HepG2 (cell line): ENCODE data around the gene WBP1. TPM values are rescaled to one million over a fixed set of nuclear protein-coding genes. Genes with fewer than 3 reads are reported as not detected.
A peak's percentile ranks its signal among the peaks of the same experiment; 100 is the strongest.

Experiments
- ATF1 ChIP-seq: IDR thresholded peaks from 2 replicates; pipeline ENCODE4 v1.6.1; 2016; ENCODE audit warnings: mild to moderate bottlenecking, control low read depth
- CHD2 ChIP-seq: IDR thresholded peaks from 2 replicates; pipeline ENCODE4 v1.6.1; 2011; ENCODE audit warnings: low read depth, low read length, improper control_type of control experiment
- DNMT3B ChIP-seq: conservative IDR thresholded peaks from 2 replicates; pipeline ENCODE4 v1.6.1; 2016; ENCODE audit warnings: missing biosample characterization, control low read depth
- ESRRA ChIP-seq: sonication (generic); formaldehyde crosslinking; IDR thresholded peaks from 2 replicates; pipeline ENCODE4 v1.5.1; 2020; ENCODE audit warnings: mild to moderate bottlenecking, low read depth, missing genetic modification reagents
- GPN1 ChIP-seq: sonication (generic); formaldehyde crosslinking; IDR thresholded peaks from 2 replicates; pipeline ENCODE4 v1.5.1; 2020; ENCODE audit warnings: missing genetic modification reagents, borderline replicate concordance
- HES4 ChIP-seq: sonication (generic); formaldehyde crosslinking; IDR thresholded peaks from 2 replicates; pipeline ENCODE4 v1.9.0; 2021; ENCODE audit warnings: mild to moderate bottlenecking, missing genetic modification reagents, borderline replicate concordance
- HNRNPLL ChIP-seq: fragments of 200-400 bp; formaldehyde crosslinking; IDR thresholded peaks from 2 replicates; pipeline ENCODE4 v1.6.1; 2017; ENCODE audit warnings: mild to moderate bottlenecking, low read depth, low read length; ENCODE audit not compliant: poor library complexity, severe bottlenecking
- KLF6 ChIP-seq: IDR thresholded peaks from 2 replicates; pipeline ENCODE4 v1.8.0; 2016; ENCODE audit warnings: missing biosample characterization, missing genetic modification reagents
- NR2F6 ChIP-seq, 2 experiments: IDR thresholded peaks; 2 replicates each; pipeline ENCODE4 v1.6.1; 2016; ENCODE audit warnings: antibody characterized with exemption in 1 of 2, mild to moderate bottlenecking in 1 of 2
- SALL1 ChIP-seq: sonication (generic); formaldehyde crosslinking; IDR thresholded peaks from 2 replicates; pipeline ENCODE4 v1.8.0; 2022; ENCODE audit warnings: mild to moderate bottlenecking, missing genetic modification reagents
- SNAI1 ChIP-seq: sonication (generic); formaldehyde crosslinking; IDR thresholded peaks from 2 replicates; pipeline ENCODE4 v1.5.0; 2020; ENCODE audit warnings: mild to moderate bottlenecking, missing genetic modification reagents, borderline replicate concordance
- TARDBP ChIP-seq: sonication (generic); formaldehyde crosslinking; IDR thresholded peaks from 2 replicates; pipeline ENCODE4 v1.8.0; 2022; ENCODE audit warnings: mild to moderate bottlenecking, missing genetic modification reagents
- THYN1 ChIP-seq: sonication (generic); formaldehyde crosslinking; IDR thresholded peaks from 2 replicates; pipeline ENCODE4 v1.8.1; 2023; ENCODE audit warnings: low read depth, mild to moderate bottlenecking, moderate library complexity, missing genetic modification reagents, borderline replicate concordance
- TOE1 ChIP-seq: sonication (generic); formaldehyde crosslinking; IDR thresholded peaks from 2 replicates; pipeline ENCODE4 v1.4.0; 2020; ENCODE audit warnings: mild to moderate bottlenecking, missing genetic modification reagents
- XRCC5 ChIP-seq: fragments of 200-400 bp; formaldehyde crosslinking; optimal IDR thresholded peaks from 2 replicates; pipeline ENCODE3; 2017; ENCODE audit warnings: mild to moderate bottlenecking, low read length
- ZMYM3 ChIP-seq: sonication (generic); formaldehyde crosslinking; IDR thresholded peaks from 2 replicates; pipeline ENCODE4 v1.5.1; 2020; ENCODE audit warnings: mild to moderate bottlenecking, missing genetic modification reagents
- ZNF12 ChIP-seq: sonication (generic); formaldehyde crosslinking; IDR thresholded peaks from 2 replicates; pipeline ENCODE4 v1.5.0; 2020; ENCODE audit warnings: missing genetic modification reagents
- ZNF350 ChIP-seq: sonication (generic); formaldehyde crosslinking; IDR thresholded peaks from 2 replicates; pipeline ENCODE4 v1.4.0; 2020; ENCODE audit warnings: mild to moderate bottlenecking, low read depth, missing genetic modification reagents, borderline replicate concordance
- ZNF382 ChIP-seq: sonication (generic); formaldehyde crosslinking; IDR thresholded peaks from 2 replicates; pipeline ENCODE4 v1.5.0; 2020; ENCODE audit warnings: missing genetic modification reagents, mild to moderate bottlenecking, borderline replicate concordance
- ZNF431 ChIP-seq: sonication (generic); formaldehyde crosslinking; IDR thresholded peaks from 2 replicates; pipeline ENCODE4 v1.9.0; 2022; ENCODE audit warnings: missing genetic modification reagents, low read depth, mild to moderate bottlenecking, borderline replicate concordance
- ZNF547 ChIP-seq: sonication (generic); formaldehyde crosslinking; IDR thresholded peaks from 2 replicates; pipeline ENCODE4 v1.5.1; 2020; ENCODE audit warnings: mild to moderate bottlenecking, missing genetic modification reagents
- ZNF576 ChIP-seq: sonication (generic); formaldehyde crosslinking; IDR thresholded peaks from 2 replicates; pipeline ENCODE4 v1.4.0; 2020; ENCODE audit warnings: mild to moderate bottlenecking, missing genetic modification reagents
- ZNF724P ChIP-seq: sonication (generic); formaldehyde crosslinking; IDR thresholded peaks from 2 replicates; pipeline ENCODE4 v1.8.0; 2022; ENCODE audit warnings: missing genetic modification reagents, borderline replicate concordance
- ZNF746 ChIP-seq: sonication (generic); formaldehyde crosslinking; IDR thresholded peaks from 2 replicates; pipeline ENCODE4 v1.8.0; 2022; ENCODE audit warnings: mild to moderate bottlenecking, missing genetic modification reagents
- ZNF788 ChIP-seq: sonication (generic); formaldehyde crosslinking; IDR thresholded peaks from 2 replicates; pipeline ENCODE4 v1.5.0; 2020; ENCODE audit warnings: mild to moderate bottlenecking, missing genetic modification reagents, borderline replicate concordance
- ZSCAN31 ChIP-seq: sonication (generic); formaldehyde crosslinking; IDR thresholded peaks from 2 replicates; pipeline ENCODE4 v1.5.0; 2020; ENCODE audit warnings: low read depth, mild to moderate bottlenecking, missing genetic modification reagents
- polyA plus RNA-seq, 8 experiments: library from polyadenylated mRNA; depleted of rRNA in 3 of 8; stranded (reverse) in 7 of 8; unstranded in 1 of 8; fragments of >200 nt; fragmentation: Illumina TruSeq in 4 of 8; extraction: Trizol in 4 of 8; gene quantifications; 2 replicates each; pipeline versions ENCODE4 v1.2.1 to v1.2.3, GENCODE V29; 2011 to 2016; ENCODE audit warnings: low read depth in 4 of 8, missing spikeins in 1 of 8, mixed read lengths in 1 of 8; ENCODE audit not compliant: insufficient read depth in 1 of 8
- total RNA-seq, 5 experiments: library from RNA; depleted of rRNA; stranded (reverse); fragments of >200 nt; fragmentation: Illumina TruSeq; extraction: Trizol; gene quantifications; 2 replicates each; pipeline ENCODE4 v1.2.3, GENCODE V29; 2016; ENCODE audit warnings: low read depth in 1 of 5
- TF ChIP-seq, protein P1 (sequence below): sonication (generic); formaldehyde crosslinking; IDR thresholded peaks from 2 replicates; pipeline ENCODE4 v1.9.0; 2021; ENCODE audit warnings: missing genetic modification reagents, borderline replicate concordance
- TF ChIP-seq, protein P2 (sequence below): sonication (generic); formaldehyde crosslinking; IDR thresholded peaks from 2 replicates; pipeline ENCODE4 v1.5.0; 2020; ENCODE audit warnings: missing genetic modification reagents, mild to moderate bottlenecking, borderline replicate concordance

WBP1 gene
- total and polyA plus RNA-seq, 2 of the 13 experiments (the other 11 are each of a cell fraction or from before 2014, with no cell fraction given), result 38.8 to 85.7 TPM

DNA sequence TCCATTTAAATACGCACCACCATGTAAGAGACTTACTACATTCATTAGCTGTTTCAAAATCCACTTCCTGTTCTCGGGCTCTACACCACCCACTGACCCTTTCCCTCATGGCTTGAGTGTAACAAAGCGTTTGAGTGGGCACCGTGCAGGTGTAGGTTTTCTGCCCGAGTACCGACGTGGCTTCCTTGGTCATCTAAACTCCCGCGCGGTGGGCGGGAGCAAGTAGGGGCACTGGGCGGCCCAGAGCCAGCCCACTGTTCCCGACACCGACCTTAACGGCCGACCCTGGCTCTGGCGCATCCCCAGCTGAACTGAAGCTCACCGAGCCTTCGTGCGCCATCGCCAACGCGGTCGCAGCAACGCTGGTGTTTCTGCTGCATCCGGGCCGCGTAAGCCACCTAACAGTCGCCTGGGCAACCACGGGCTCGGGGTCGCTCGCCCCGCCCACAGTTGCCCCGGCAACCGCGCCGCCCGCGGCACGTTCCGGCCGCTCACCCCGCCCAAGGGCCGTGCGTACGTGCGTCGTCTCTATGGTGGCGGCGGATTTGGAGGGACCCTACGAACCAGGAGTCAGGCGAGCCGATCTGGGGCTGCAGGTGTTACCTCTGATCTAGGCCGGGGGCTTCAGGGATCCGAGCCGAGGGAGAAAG, 36.9 kb upstream of the WBP1 start, which contains the start of the genes C2orf81 and WDR54 (continued):
- no peak for TF ChIP-seq GPN1 (CRISPR knock-in tag)
- no peak; the same call in 1 of the 2 replicates for TF ChIP-seq ZNF350
- TF ChIP-seq, protein P1, sequence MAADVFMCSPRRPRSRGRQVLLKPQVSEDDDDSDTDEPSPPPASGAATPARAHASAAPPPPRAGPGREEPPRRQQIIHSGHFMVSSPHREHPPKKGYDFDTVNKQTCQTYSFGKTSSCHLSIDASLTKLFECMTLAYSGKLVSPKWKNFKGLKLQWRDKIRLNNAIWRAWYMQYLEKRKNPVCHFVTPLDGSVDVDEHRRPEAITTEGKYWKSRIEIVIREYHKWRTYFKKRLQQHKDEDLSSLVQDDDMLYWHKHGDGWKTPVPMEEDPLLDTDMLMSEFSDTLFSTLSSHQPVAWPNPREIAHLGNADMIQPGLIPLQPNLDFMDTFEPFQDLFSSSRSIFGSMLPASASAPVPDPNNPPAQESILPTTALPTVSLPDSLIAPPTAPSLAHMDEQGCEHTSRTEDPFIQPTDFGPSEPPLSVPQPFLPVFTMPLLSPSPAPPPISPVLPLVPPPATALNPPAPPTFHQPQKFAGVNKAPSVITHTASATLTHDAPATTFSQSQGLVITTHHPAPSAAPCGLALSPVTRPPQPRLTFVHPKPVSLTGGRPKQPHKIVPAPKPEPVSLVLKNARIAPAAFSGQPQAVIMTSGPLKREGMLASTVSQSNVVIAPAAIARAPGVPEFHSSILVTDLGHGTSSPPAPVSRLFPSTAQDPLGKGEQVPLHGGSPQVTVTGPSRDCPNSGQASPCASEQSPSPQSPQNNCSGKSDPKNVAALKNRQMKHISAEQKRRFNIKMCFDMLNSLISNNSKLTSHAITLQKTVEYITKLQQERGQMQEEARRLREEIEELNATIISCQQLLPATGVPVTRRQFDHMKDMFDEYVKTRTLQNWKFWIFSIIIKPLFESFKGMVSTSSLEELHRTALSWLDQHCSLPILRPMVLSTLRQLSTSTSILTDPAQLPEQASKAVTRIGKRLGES (CRISPR knock-in tag), result no peak
- peak; percentile 75; the same call in 1 of the 2 replicates for TF ChIP-seq SALL1
- no peak for TF ChIP-seq ATF1 (CRISPR knock-in tag)
- TF ChIP-seq ZMYM3 (CRISPR knock-in tag), result no peak
- no peak for TF ChIP-seq DNMT3B (CRISPR knock-in tag)
- no peak; the same call in 1 of the 2 replicates for TF ChIP-seq ZNF724P (CRISPR knock-in tag)
- peak; percentile 77; the same call in 1 of the 2 replicates for TF ChIP-seq ZNF788 (CRISPR knock-in tag)
- TF ChIP-seq ZNF547, result peak; percentile 95
- no peak for TF ChIP-seq ZNF431 (CRISPR knock-in tag)
- peak; percentile 96 for TF ChIP-seq HNRNPLL
- no peak for TF ChIP-seq ZNF12
- no peak; the same call in 1 of the 2 replicates for TF ChIP-seq ZNF576 (CRISPR knock-in tag)
- TF ChIP-seq KLF6 (CRISPR knock-in tag), result peak; percentile 47; the same call in 1 of the 2 replicates
- TF ChIP-seq HES4 (CRISPR knock-in tag), result no peak
- no peak for TF ChIP-seq TARDBP (CRISPR knock-in tag)
- no peak for TF ChIP-seq ZNF382 (CRISPR knock-in tag)
- no peak for TF ChIP-seq SNAI1 (CRISPR knock-in tag)
- TF ChIP-seq CHD2, result 0 out of 2 replicates have a peak, but pooled peaks have one; percentile 25
- peak; percentile 62; the same call in 1 of the 2 replicates for TF ChIP-seq ZSCAN31 (CRISPR knock-in tag)
- no peak for TF ChIP-seq THYN1 (CRISPR knock-in tag)
- TF ChIP-seq NR2F6 (IDR thresholded peaks at IDR 0.05), result no peak
- peak; percentile 9; the same call in 1 of the 2 replicates for TF ChIP-seq NR2F6 (CRISPR knock-in tag; IDR thresholded peaks at IDR 0.05)
- TF ChIP-seq, protein P2, sequence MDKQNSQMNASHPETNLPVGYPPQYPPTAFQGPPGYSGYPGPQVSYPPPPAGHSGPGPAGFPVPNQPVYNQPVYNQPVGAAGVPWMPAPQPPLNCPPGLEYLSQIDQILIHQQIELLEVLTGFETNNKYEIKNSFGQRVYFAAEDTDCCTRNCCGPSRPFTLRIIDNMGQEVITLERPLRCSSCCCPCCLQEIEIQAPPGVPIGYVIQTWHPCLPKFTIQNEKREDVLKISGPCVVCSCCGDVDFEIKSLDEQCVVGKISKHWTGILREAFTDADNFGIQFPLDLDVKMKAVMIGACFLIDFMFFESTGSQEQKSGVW (CRISPR knock-in tag), result no peak
- peak; percentile 90 for TF ChIP-seq XRCC5
- no peak for TF ChIP-seq TOE1 (CRISPR knock-in tag)
- TF ChIP-seq ESRRA (CRISPR knock-in tag), result no peak; the same call in 1 of the 2 replicates
- TF ChIP-seq ZNF746 (CRISPR knock-in tag), result no peak
